GM18507 (cell line): ENCODE results near the gene FGFBP2.
"Not testable (repeated sequence)": the region's sequence is repeated elsewhere in the genome, so short reads cannot be mapped to it uniquely, and the experiment has no call there.

Experiments
- DNase-seq: peaks from one replicate; pipeline ENCODE4 v3.0.0; 2011; ENCODE audit warnings: low read depth; ENCODE audit not compliant: insufficient read length; ENCODE audit errors: extremely low spot score
- FAIRE-seq: peaks from 2 replicates; lab custom pipeline; 2011; peaks lifted over from hg19 to GRCh38; lab: Jason Lieb, UNC

Gene FGFBP2

GRCh38 chr4:15935504-15936402, 27.2 kb downstream of the FGFBP2 start:
- DNase-seq (no peak), FAIRE-seq (no peak)

- FAIRE-seq, result no peak
- no peak for DNase-seq
Observed at GRCh38 chr4:15934259-15934658, 28.7 kb downstream of the FGFBP2 start.

DNA sequence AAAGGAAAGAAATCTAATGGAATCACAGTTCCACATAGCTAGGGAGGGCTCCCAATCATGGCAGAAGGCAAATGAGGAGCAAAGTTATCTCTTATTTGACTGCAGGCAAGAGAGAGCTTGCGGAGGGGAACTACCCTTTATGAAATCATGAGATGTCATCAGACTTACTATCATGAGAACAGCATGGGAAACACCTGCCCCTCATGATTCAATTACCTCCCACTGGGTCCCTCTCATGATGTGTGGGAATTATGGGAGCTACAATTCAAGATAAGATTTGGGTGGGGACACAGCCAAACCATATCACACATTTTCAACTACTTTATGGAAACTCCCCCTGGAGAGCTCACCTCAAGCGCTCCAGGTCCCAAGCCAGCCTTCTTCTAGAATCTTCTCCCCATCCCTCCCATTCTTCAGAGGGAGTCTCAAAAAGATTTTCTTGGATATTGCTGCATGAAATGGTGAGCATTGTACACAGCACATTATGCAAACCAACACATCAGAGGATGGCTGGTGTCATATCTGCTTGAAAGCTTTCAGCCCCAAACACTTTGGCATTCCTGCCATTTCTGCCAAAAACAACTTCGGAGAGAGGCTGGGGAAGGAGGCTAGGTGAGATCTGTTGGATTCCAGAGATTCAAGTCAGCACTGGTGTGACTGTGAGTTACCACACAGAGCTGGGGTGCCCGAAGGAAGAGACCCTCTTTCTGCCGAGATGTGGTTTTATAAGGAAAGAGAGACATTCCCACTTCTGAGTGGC, 31.3 kb downstream of the FGFBP2 start:
- DNase-seq (no peak), FAIRE-seq (no peak)

DNA sequence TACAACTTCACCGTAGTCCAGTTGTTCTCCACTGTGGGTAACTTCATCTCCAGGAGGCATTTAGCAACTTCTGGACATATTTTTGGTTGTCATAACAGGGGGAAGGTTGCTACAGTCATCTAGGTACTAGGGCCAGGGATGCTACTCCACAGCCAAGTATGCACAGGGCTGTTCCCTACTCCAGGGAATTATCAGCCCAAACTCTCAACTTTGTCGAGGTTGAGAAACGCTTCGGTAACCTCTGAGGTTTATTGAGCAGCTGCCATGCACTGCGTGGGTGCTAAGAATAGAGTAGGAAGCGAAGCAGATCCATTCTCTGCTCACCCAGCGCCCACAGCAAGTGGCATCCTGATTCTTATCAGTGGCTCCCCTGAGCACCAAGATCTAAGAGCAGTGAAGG, 32.7 kb downstream of the FGFBP2 start:
- FAIRE-seq (no peak), DNase-seq (no peak)

- no peak for DNase-seq
- no peak for FAIRE-seq
Observed at GRCh38 chr4:15929540-15929939, 33.4 kb downstream of the FGFBP2 start.

DNA sequence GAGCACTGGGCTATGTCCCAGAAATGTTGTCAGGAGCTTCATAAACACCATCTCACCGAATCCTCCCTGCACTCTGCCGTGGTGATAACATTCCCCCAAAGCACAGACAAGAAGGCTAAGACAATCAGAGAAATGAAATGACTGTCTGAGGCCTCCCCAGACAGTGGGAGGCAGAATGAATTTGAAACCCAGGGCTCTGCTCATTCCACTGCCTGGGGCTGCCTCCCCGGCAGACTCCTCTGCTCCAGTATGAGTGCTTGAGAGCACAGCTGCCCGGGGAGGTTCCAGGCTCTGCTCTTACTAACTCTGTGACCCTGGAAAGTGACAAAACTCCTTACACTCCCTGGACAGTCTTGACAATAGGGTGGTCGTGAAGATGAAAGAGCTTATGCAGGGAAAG, 34.1 kb downstream of the FGFBP2 start:
- DNase-seq (no peak), FAIRE-seq (no peak)

DNA sequence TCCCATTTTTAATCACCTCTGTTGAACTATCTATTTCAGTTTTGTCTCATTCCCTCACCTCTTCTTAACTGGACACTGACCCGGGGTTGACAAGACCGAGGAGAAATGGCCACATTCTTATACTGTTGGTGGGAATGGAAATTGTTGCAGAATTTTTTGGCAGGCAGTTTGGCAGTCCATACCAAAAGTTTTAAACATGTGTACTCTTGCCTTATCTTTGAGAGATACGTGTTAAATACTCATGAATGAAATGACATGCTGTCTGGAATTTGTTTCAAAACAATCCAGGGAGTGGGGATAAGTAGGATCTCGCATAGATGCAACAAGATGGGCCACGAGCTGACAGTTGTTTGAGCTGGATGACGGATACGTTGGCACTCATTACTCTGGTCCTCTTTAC, 36.5 kb downstream of the FGFBP2 start:
- DNase-seq (no peak), FAIRE-seq (no peak)

DNA sequence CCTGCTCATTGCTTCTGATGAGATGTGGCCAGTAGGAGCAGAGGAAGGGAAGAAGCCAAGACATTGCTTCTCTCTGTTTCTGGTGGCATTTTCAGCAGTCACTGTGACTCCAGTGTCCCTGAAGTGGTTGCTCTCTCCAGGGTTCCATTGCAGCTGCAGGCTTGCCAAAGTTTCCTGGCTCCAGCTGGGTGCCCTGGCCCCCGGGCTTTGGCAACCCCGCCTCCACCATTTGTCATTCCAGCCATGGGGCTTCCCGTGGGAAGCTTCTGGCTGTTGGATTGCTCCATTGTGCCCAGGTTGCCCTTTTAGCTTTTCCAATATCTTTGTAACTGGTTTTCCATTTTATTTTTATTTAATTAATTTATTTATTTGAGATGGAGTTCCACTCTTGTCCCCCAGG, 37.1 kb downstream of the FGFBP2 start:
- DNase-seq, result no peak
- FAIRE-seq, result no peak

DNA sequence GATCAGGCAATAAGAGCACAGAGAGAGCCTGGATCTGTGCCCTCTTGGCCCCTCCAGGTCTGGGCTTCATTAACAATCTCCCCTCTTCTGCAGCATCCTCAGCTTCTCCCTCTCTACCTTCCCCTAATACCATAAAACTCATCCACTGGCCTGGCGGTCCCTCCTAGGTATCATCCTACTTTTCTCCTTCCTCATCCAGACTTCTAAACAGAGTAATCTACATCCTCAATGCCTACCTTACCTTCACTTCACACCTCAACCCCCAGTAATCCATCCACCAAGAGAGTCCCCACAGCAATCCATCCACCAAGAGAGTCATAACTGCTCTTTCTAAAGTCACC, 41.4 kb downstream of the FGFBP2 start:
- no peak for DNase-seq
- FAIRE-seq, result no peak

GRCh38 chr4:15920723-15921591, 42.0 kb downstream of the FGFBP2 start:
- no peak for DNase-seq
- FAIRE-seq, result no peak

GRCh38 chr4:15918484-15919129, 44.4 kb downstream of the FGFBP2 start:
- no peak for FAIRE-seq
- DNase-seq, result no peak

GRCh38 chr4:15917297-15917696, 45.7 kb downstream of the FGFBP2 start:
- no peak for FAIRE-seq
- DNase-seq, result no peak

DNA sequence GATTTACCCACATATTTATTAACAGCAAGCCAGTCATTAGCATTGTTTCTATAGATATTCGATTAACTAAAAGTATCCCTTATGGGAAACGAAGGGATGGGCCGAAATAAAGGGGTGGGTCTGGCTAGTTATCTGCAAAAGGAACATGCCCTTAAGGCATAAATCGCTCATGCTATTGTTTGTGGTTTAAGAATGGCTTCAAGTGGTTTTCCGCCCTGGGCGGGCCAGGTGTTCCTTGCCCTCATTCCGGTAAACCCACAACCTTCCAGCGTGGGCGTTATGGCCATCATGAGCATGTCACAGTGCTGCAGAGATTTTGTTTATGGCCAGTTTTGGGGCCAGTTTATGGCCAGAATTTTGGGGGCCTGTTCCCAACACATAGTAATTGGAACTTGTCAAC, 46.6 kb downstream of the FGFBP2 start:
- FAIRE-seq, DNase-seq: not testable (repeated sequence)

GRCh38 chr4:15914736-15915135, 48.2 kb downstream of the FGFBP2 start:
- no peak for FAIRE-seq
- DNase-seq, result no peak

- FAIRE-seq (no peak), DNase-seq (no peak)
Observed at GRCh38 chr4:15914291-15914690, 48.7 kb downstream of the FGFBP2 start.

GRCh38 chr4:15913631-15913970, 49.4 kb downstream of the FGFBP2 start:
- no peak for FAIRE-seq
- DNase-seq, result no peak

- DNase-seq (no peak), FAIRE-seq (no peak)
Observed at GRCh38 chr4:15912961-15913630, 49.9 kb downstream of the FGFBP2 start.

- DNase-seq (no peak), FAIRE-seq (no peak)
Observed at GRCh38 chr4:15912236-15912635, 50.7 kb downstream of the FGFBP2 start.
